Esophagus squamous epithelium (tissue), 4 donors: ENCODE results near the gene IMMP2L.

ENCODE experiments used
- POLR2A ChIP-seq, 4 donors: fragments of 450-650 bp; IDR thresholded peaks; one replicate each; pipeline ENCODE4 v1.6.1; 2017; ENCODE audit warnings: antibody characterized with exemption in 4 of 4, mild to moderate bottlenecking in 4 of 4, moderate library complexity in 3 of 4
- TF ChIP-seq, protein P1 (sequence below), 6 experiments: fragments of 450-650 bp in 4 of 6; fragments of 200-600 bp in 2 of 6; sonication (generic) in 2 of 6; IDR thresholded peaks; one replicate each; pipeline ENCODE4 v1.5.1; 2016 to 2019; ENCODE audit warnings: antibody characterized with exemption in 6 of 6, mild to moderate bottlenecking in 4 of 6, moderate library complexity in 4 of 6

DNA sequence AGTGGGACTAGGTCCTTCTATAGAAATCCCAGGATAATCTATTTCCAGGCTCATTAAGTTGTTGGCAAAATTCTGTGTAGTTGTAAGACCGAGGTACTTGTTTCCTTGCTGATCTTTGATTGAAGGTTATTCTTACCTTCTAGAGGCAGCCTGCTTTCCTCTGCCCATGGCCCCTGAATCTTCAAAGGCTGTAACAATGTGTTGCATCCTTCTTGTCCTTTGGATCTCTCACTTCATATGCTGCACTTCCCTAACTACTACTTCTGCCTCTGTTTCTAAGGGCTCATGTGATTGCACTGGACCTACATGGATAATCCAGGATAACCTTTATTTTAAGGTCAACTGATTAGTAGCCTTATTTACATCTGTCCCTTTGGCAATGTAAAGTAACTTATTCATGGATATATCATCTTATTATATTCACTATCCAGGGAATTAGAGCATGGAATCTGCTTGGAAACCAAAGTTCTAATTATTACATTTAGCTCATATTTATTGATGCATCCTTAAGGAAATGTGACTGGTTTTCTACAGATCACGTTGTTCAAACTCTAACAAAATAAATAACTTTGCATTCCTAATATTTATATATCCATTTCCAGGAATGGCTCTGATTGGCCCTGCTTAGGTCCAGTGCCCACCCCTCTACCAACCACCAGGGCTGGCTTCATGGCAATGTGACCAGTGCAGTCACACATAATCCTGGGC lies 85.6 kb downstream of the IMMP2L start:
- TF ChIP-seq, protein P1, sequence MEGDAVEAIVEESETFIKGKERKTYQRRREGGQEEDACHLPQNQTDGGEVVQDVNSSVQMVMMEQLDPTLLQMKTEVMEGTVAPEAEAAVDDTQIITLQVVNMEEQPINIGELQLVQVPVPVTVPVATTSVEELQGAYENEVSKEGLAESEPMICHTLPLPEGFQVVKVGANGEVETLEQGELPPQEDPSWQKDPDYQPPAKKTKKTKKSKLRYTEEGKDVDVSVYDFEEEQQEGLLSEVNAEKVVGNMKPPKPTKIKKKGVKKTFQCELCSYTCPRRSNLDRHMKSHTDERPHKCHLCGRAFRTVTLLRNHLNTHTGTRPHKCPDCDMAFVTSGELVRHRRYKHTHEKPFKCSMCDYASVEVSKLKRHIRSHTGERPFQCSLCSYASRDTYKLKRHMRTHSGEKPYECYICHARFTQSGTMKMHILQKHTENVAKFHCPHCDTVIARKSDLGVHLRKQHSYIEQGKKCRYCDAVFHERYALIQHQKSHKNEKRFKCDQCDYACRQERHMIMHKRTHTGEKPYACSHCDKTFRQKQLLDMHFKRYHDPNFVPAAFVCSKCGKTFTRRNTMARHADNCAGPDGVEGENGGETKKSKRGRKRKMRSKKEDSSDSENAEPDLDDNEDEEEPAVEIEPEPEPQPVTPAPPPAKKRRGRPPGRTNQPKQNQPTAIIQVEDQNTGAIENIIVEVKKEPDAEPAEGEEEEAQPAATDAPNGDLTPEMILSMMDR (IDR thresholded peaks at IDR 0.05): no peak
- TF ChIP-seq POLR2A (IDR thresholded peaks at IDR 0.05): no peak
